ENCODE data around the gene TMEM181. TPM values are rescaled to one million over a fixed set of nuclear protein-coding genes. Genes with fewer than 3 reads are reported as not detected.
A peak's percentile ranks its signal among the peaks of the same experiment; 100 is the strongest.

The TMEM181 gene
- total RNA-seq, 2 experiments from 2014 or later, result 8.3 to 9.9 TPM

- no peak overlapping the region for H3K27ac Mint-ChIP-seq
- H3K9me3 Mint-ChIP-seq (ENCODE audit: low read depth), result no peaks in the 10 kb centered on the region
- no peak for DNase-seq
- no peak for ATAC-seq
- CTCF ChIA-PET, result interaction anchor here (0.5 kb wide), 1 partner anchor 57 kb away, joined by 3 read pairs; no protein-coding TSS in a partner anchor
- POLR2A ChIA-PET, result no interaction called here
- no peaks in the 10 kb centered on the region for H3K27me3 Mint-ChIP-seq
- H3K4me1 Mint-ChIP-seq, result peaks cover 42% of the 10 kb centered on the region
- no peak overlapping the region for H3K4me3 Mint-ChIP-seq
- intact Hi-C loops (cut with DNase I, micrococcal nuclease), result no loop called here
- peaks cover 36% of the 10 kb centered on the region for H3K36me3 Mint-ChIP-seq (ENCODE audit: low read depth)
Observed at GRCh38 chr6:158575550-158575949, 15.7 kb downstream of the TMEM181 start.

GRCh38 chr6:158584236-158584651 lies 24.4 kb downstream of the TMEM181 start:
- no peak for DNase-seq
- H3K4me1 Mint-ChIP-seq, result no peaks in the 10 kb centered on the region
- no peaks in the 10 kb centered on the region for H3K9me3 Mint-ChIP-seq (ENCODE audit: low read depth)
- CTCF ChIA-PET, result interaction anchor here (1.0 kb wide), 1 partner anchor 365 kb away, joined by 4 read pairs; no protein-coding TSS in a partner anchor
- peaks cover 55% of the 10 kb centered on the region for H3K36me3 Mint-ChIP-seq (ENCODE audit: low read depth)
- H3K27ac Mint-ChIP-seq, result no peak overlapping the region
- ATAC-seq, result no peak
- no peak overlapping the region for H3K4me3 Mint-ChIP-seq
- H3K27me3 Mint-ChIP-seq, result no peaks in the 10 kb centered on the region
- POLR2A ChIA-PET, result interaction anchor here (0.6 kb wide), 1 partner anchor 35 kb away, joined by 3 read pairs; no protein-coding TSS in a partner anchor
- intact Hi-C loops (cut with DNase I, micrococcal nuclease), result no loop called here

- ChIA-PET CTCF (no interaction called here), POLR2A (no interaction called here)
- Mint-ChIP-seq H3K27me3 (no peaks in the 10 kb centered on the region), H3K27ac (no peak overlapping the region), H3K36me3 (ENCODE audit: low read depth) (peaks cover 64% of the 10 kb centered on the region), H3K9me3 (ENCODE audit: low read depth) (no peaks in the 10 kb centered on the region), H3K4me1 (peaks cover 4% of the 10 kb centered on the region), H3K4me3 (no peak overlapping the region)
- no peak for DNase-seq
- no peak for ATAC-seq
- intact Hi-C loops (cut with DNase I, micrococcal nuclease), result no loop called here
Observed at GRCh38 chr6:158586652-158587051, 26.8 kb downstream of the TMEM181 start.

GRCh38 chr6:158589366-158589765 lies 29.5 kb downstream of the TMEM181 start:
- POLR2A ChIA-PET, result no interaction called here
- intact Hi-C loops (cut with DNase I, micrococcal nuclease), result no loop called here
- ATAC-seq (no peak), DNase-seq (no peak)
- Mint-ChIP-seq H3K4me3 (no peak overlapping the region), H3K27me3 (no peaks in the 10 kb centered on the region), H3K36me3 (ENCODE audit: low read depth) (peaks cover 58% of the 10 kb centered on the region), H3K4me1 (peaks cover 4% of the 10 kb centered on the region), H3K27ac (no peak overlapping the region), H3K9me3 (ENCODE audit: low read depth) (no peaks in the 10 kb centered on the region)
- CTCF ChIA-PET, result interaction anchor here (1.0 to 1.6 kb wide), 2 partner anchors 16 to 57 kb away, joined by 3 to 5 read pairs; no protein-coding TSS in a partner anchor

- no peak for DNase-seq
- ChIA-PET POLR2A (interaction anchor here (0.5 kb wide), 1 partner anchor 198 kb away, joined by 3 read pairs; no protein-coding TSS in a partner anchor), CTCF (no interaction called here)
- intact Hi-C loops (cut with DNase I, micrococcal nuclease), result no loop called here
- no peak for ATAC-seq
- Mint-ChIP-seq H3K36me3 (ENCODE audit: low read depth) (peaks cover 51% of the 10 kb centered on the region), H3K27ac (peak overlapping the region; percentile 23), H3K9me3 (ENCODE audit: low read depth) (no peaks in the 10 kb centered on the region), H3K4me1 (peaks cover 4% of the 10 kb centered on the region), H3K4me3 (no peak overlapping the region), H3K27me3 (no peaks in the 10 kb centered on the region)
Observed at GRCh38 chr6:158591134-158591809, 31.4 kb downstream of the TMEM181 start.

- Mint-ChIP-seq H3K9me3 (ENCODE audit: low read depth) (no peaks in the 10 kb centered on the region), H3K36me3 (ENCODE audit: low read depth) (peaks cover 49% of the 10 kb centered on the region), H3K4me3 (no peak overlapping the region), H3K27ac (peak overlapping the region; percentile 23), H3K27me3 (no peaks in the 10 kb centered on the region), H3K4me1 (peaks cover 4% of the 10 kb centered on the region)
- CTCF ChIA-PET, result no interaction called here
- DNase-seq (no peak), ATAC-seq (no peak)
- intact Hi-C loops (cut with DNase I, micrococcal nuclease), result no loop called here
- POLR2A ChIA-PET, result no interaction called here
Observed at GRCh38 chr6:158591810-158592209, 31.9 kb downstream of the TMEM181 start.

GRCh38 chr6:158593670-158594069 lies 33.8 kb downstream of the TMEM181 start:
- intact Hi-C loops (cut with DNase I, micrococcal nuclease), result no loop called here
- no peak for DNase-seq
- Mint-ChIP-seq H3K27me3 (no peaks in the 10 kb centered on the region), H3K36me3 (ENCODE audit: low read depth) (peaks cover 49% of the 10 kb centered on the region), H3K4me1 (peaks cover 4% of the 10 kb centered on the region), H3K27ac (peak overlapping the region; percentile 0), H3K4me3 (no peak overlapping the region), H3K9me3 (ENCODE audit: low read depth) (no peaks in the 10 kb centered on the region)
- ChIA-PET POLR2A (no interaction called here), CTCF (interaction anchor here (1.0 kb wide), 1 partner anchor 379 kb away, joined by 3 read pairs; no protein-coding TSS in a partner anchor)
- ATAC-seq, result no peak

GRCh38 chr6:158595223-158595622 lies 35.3 kb downstream of the TMEM181 start:
- POLR2A ChIA-PET, result no interaction called here
- DNase-seq, result peak; percentile 21
- intact Hi-C loops (cut with DNase I, micrococcal nuclease), result no loop called here

GRCh38 chr6:158596861-158597260 lies 37.0 kb downstream of the TMEM181 start:
- no peak for DNase-seq
- Mint-ChIP-seq H3K9me3 (ENCODE audit: low read depth) (no peaks in the 10 kb centered on the region), H3K27ac (peak overlapping the region; percentile 23), H3K36me3 (ENCODE audit: low read depth) (peaks cover 37% of the 10 kb centered on the region), H3K4me3 (no peak overlapping the region), H3K27me3 (no peaks in the 10 kb centered on the region), H3K4me1 (no peaks in the 10 kb centered on the region)
- no peak for ATAC-seq
- ChIA-PET CTCF (interaction anchor here (1.1 kb wide), 1 partner anchor 383 kb away, joined by 4 read pairs; no protein-coding TSS in a partner anchor), POLR2A (no interaction called here)
- intact Hi-C loops (cut with DNase I, micrococcal nuclease), result no loop called here

More at GRCh38 chr6:158595223-158595622, 35.3 kb downstream of the TMEM181 start:
- no peak for ATAC-seq
- CTCF ChIA-PET, result interaction anchor here (0.7 to 1.5 kb wide), 4 partner anchors 10 to 381 kb away, joined by 3 to 6 read pairs (median 4); no protein-coding TSS in a partner anchor
- peaks cover 4% of the 10 kb centered on the region for H3K4me1 Mint-ChIP-seq
- peaks cover 49% of the 10 kb centered on the region for H3K36me3 Mint-ChIP-seq (ENCODE audit: low read depth)
- no peaks in the 10 kb centered on the region for H3K27me3 Mint-ChIP-seq
- H3K9me3 Mint-ChIP-seq (ENCODE audit: low read depth), result no peaks in the 10 kb centered on the region
- H3K4me3 Mint-ChIP-seq, result no peak overlapping the region
- H3K27ac Mint-ChIP-seq, result no peak overlapping the region

- H3K4me3 Mint-ChIP-seq, result no peak overlapping the region
- peaks cover 34% of the 10 kb centered on the region for H3K36me3 Mint-ChIP-seq (ENCODE audit: low read depth)
- CTCF ChIA-PET, result interaction anchor here (1.1 kb wide), 1 partner anchor 383 kb away, joined by 4 read pairs; no protein-coding TSS in a partner anchor
- no peaks in the 10 kb centered on the region for H3K4me1 Mint-ChIP-seq
- intact Hi-C loops (cut with DNase I, micrococcal nuclease), result no loop called here
- H3K9me3 Mint-ChIP-seq (ENCODE audit: low read depth), result no peaks in the 10 kb centered on the region
- H3K27me3 Mint-ChIP-seq, result no peaks in the 10 kb centered on the region
- POLR2A ChIA-PET, result no interaction called here
- ATAC-seq, result no peak
- DNase-seq, result no peak
- peak overlapping the region; percentile 7 for H3K27ac Mint-ChIP-seq
Observed at GRCh38 chr6:158597565-158597964, 37.7 kb downstream of the TMEM181 start.

- Mint-ChIP-seq H3K4me1 (no peaks in the 10 kb centered on the region), H3K36me3 (ENCODE audit: low read depth) (peaks cover 28% of the 10 kb centered on the region), H3K9me3 (ENCODE audit: low read depth) (no peaks in the 10 kb centered on the region), H3K4me3 (no peak overlapping the region), H3K27ac (no peak overlapping the region), H3K27me3 (no peaks in the 10 kb centered on the region)
- ATAC-seq (no peak), DNase-seq (no peak)
- POLR2A ChIA-PET, result no interaction called here
- CTCF ChIA-PET, result interaction anchor here (0.6 kb wide), 1 partner anchor 936 kb away, joined by 4 read pairs; no protein-coding TSS in a partner anchor
- intact Hi-C loops (cut with DNase I, micrococcal nuclease), result no loop called here
Observed at GRCh38 chr6:158599635-158600034, 39.7 kb downstream of the TMEM181 start.
